Measurements from ENCODE around the gene CAV3. TPM values are rescaled to one million over a fixed set of nuclear protein-coding genes. Genes with fewer than 3 reads are reported as not detected.

The CAV3 gene
- polyA plus RNA-seq, 3 donors, result not detected

GRCh38 chr3:8741581-8742261 lies 8.1 kb downstream of the CAV3 start:
- intact Hi-C loops (cut with micrococcal nuclease), result no loop called here
- Histone ChIP-seq H4K20me1 (ENCODE audit: insufficient read depth, low read length) (no peaks in the 10 kb centered on the region), H3K27me3 (ENCODE audit: control insufficient read depth in 2 of 2, insufficient read depth in 2 of 2, low read length in 2 of 2) (peaks cover 0 to 4% of the 10 kb centered on the region in 2 donors), H3K9me3 (replicated peaks in 1 of 2; ENCODE audit: control insufficient read depth in 1 of 2, insufficient read depth in 1 of 2, low read length in 2 of 2) (no peaks in the 10 kb centered on the region), H3K4me2 (replicated peaks; ENCODE audit: extremely low read depth, low read length, poor library complexity, severe bottlenecking) (no peak overlapping the region), H3K9ac (ENCODE audit: insufficient read depth, low read length, poor library complexity, severe bottlenecking) (no peak overlapping the region), H3K4me1 (ENCODE audit: control insufficient read depth in 1 of 2, insufficient read depth in 2 of 2, low read length in 2 of 2) (peaks cover 4 to 9% of the 10 kb centered on the region in 2 donors), H3K4me3 (replicated peaks in 1 of 3; ENCODE audit: low read depth in 2 of 3, low read length in 3 of 3) (no peak overlapping the region), H3K79me2 (ENCODE audit: insufficient read depth, low read length) (no peaks in the 10 kb centered on the region), H3K36me3 (replicated peaks in 1 of 2; ENCODE audit: control insufficient read depth in 1 of 2, insufficient read depth in 2 of 2, low read length in 2 of 2) (no peaks in the 10 kb centered on the region), H2AFZ (ENCODE audit: insufficient read depth, low read depth, low read length, poor library complexity, severe bottlenecking) (no peak overlapping the region), H3K27ac (ENCODE audit: low read depth in 1 of 2, low read length in 2 of 2) (no peak overlapping the region)
- no peak overlapping the region for H3K27ac Mint-ChIP-seq
- H3K27me3 Mint-ChIP-seq (ENCODE audit: low read depth in 3 of 3), result peaks cover 5 to 19% (median 17%) of the 10 kb centered on the region in 3 donors
- no peaks in the 10 kb centered on the region for H3K36me3 Mint-ChIP-seq
- no peak for DNase-seq
- no peaks in the 10 kb centered on the region for H3K9me3 Mint-ChIP-seq
- TF ChIP-seq CTCF (IDR thresholded peaks at IDR 0.05), result no peak
- 49% methylated on average over 12 of the region's 13 CpGs for WGBS (ENCODE audit: insufficient coverage)
- no peak overlapping the region for H3K4me3 Mint-ChIP-seq
- H3K4me1 Mint-ChIP-seq, result peaks cover 11% of the 10 kb centered on the region

GRCh38 chr3:8743021-8743601 lies 9.5 kb downstream of the CAV3 start:
- Mint-ChIP-seq H3K27me3 (ENCODE audit: low read depth in 3 of 3) (peaks cover 7 to 15% (median 11%) of the 10 kb centered on the region in 3 donors), H3K36me3 (no peaks in the 10 kb centered on the region), H3K4me1 (peaks cover 11% of the 10 kb centered on the region), H3K9me3 (peaks cover 0 to 2% (median 0%) of the 10 kb centered on the region in 7 donors), H3K27ac (peak overlapping the region in 1 of 7 donors; percentile 41), H3K4me3 (no peak overlapping the region)
- TF ChIP-seq CTCF (IDR thresholded peaks at IDR 0.05), result no peak
- Histone ChIP-seq H3K4me3 (replicated peaks in 1 of 3; ENCODE audit: low read depth in 2 of 3, low read length in 3 of 3) (no peak overlapping the region), H3K4me2 (replicated peaks; ENCODE audit: extremely low read depth, low read length, poor library complexity, severe bottlenecking) (no peak overlapping the region), H2AFZ (ENCODE audit: insufficient read depth, low read depth, low read length, poor library complexity, severe bottlenecking) (no peak overlapping the region), H3K27ac (ENCODE audit: low read depth in 1 of 2, low read length in 2 of 2) (no peak overlapping the region), H3K9me3 (replicated peaks in 1 of 2; ENCODE audit: control insufficient read depth in 1 of 2, insufficient read depth in 1 of 2, low read length in 2 of 2) (no peaks in the 10 kb centered on the region), H3K27me3 (ENCODE audit: control insufficient read depth in 2 of 2, insufficient read depth in 2 of 2, low read length in 2 of 2) (peaks cover 0 to 4% of the 10 kb centered on the region in 2 donors), H4K20me1 (ENCODE audit: insufficient read depth, low read length) (no peaks in the 10 kb centered on the region), H3K9ac (ENCODE audit: insufficient read depth, low read length, poor library complexity, severe bottlenecking) (no peak overlapping the region), H3K79me2 (ENCODE audit: insufficient read depth, low read length) (no peaks in the 10 kb centered on the region), H3K4me1 (ENCODE audit: control insufficient read depth in 1 of 2, insufficient read depth in 2 of 2, low read length in 2 of 2) (peaks cover 4 to 9% of the 10 kb centered on the region in 2 donors), H3K36me3 (replicated peaks in 1 of 2; ENCODE audit: control insufficient read depth in 1 of 2, insufficient read depth in 2 of 2, low read length in 2 of 2) (no peaks in the 10 kb centered on the region)
- 20% methylated on average over 1 of the region's 6 CpGs for WGBS (ENCODE audit: insufficient coverage)
- DNase-seq, result no peak
- intact Hi-C loops (cut with micrococcal nuclease), result no loop called here

Measured in CD14-positive monocyte (primary cell).